Measurements from ENCODE around the gene CAMK2D.

DNA sequence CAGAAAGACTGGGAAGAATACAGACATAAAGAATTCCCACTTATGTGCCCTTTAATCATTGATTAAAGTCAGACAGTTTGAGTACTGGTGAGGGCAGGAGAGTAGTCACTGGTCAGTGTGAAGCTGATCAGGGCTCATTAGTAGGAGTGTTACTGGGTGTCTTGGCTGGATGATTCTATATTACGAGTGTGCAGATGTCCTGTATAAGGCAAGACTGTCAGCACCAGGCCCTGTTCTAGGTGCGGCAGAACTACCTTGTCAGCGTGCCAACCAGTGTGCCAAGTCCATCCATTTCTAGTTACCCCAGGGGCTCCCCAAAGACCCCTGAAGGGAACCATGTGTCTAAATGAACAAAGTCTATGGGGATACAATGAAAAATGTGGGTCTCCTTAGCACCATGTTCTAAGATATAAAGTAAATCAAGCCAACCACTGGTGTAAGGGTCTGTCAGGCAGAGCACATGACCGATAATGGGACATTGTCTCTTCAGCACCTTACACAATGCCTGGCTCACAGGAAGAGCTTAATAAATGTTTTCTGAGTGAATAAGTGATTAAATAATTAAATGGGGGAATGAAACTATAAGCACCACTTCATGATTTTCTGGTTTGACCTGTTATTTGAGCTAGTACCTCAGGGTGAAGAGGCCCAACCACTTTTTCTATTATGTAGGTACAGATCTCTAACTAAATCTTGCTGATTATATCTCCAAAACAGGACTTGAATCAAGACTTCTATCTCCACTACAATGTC is 205.0 kb downstream of the CAMK2D start:
- TF ChIP-seq, protein P1, sequence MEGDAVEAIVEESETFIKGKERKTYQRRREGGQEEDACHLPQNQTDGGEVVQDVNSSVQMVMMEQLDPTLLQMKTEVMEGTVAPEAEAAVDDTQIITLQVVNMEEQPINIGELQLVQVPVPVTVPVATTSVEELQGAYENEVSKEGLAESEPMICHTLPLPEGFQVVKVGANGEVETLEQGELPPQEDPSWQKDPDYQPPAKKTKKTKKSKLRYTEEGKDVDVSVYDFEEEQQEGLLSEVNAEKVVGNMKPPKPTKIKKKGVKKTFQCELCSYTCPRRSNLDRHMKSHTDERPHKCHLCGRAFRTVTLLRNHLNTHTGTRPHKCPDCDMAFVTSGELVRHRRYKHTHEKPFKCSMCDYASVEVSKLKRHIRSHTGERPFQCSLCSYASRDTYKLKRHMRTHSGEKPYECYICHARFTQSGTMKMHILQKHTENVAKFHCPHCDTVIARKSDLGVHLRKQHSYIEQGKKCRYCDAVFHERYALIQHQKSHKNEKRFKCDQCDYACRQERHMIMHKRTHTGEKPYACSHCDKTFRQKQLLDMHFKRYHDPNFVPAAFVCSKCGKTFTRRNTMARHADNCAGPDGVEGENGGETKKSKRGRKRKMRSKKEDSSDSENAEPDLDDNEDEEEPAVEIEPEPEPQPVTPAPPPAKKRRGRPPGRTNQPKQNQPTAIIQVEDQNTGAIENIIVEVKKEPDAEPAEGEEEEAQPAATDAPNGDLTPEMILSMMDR (IDR thresholded peaks at IDR 0.05): no peak
- TF ChIP-seq NFE2L2 (conservative IDR thresholded peaks at IDR 0.05; ENCODE audit: low read length) (no peak), POLR2A (IDR thresholded peaks at IDR 0.05; ENCODE audit: low read length) (no peak), MAFK (IDR thresholded peaks at IDR 0.05; ENCODE audit: partially characterized antibody) (no peak), CBX8 (IDR thresholded peaks at IDR 0.05) (no peak), ZNF302 (CRISPR knock-in tag; IDR thresholded peaks at IDR 0.05) (no peak), CEBPB (IDR thresholded peaks at IDR 0.05) (no peak), NPAS2 (CRISPR knock-in tag; IDR thresholded peaks at IDR 0.05; ENCODE audit: borderline replicate concordance) (no peak), MYC (IDR thresholded peaks at IDR 0.05; ENCODE audit: borderline replicate concordance, low read length) (no peak), ESRRA (IDR thresholded peaks at IDR 0.05; ENCODE audit: borderline replicate concordance, low read length) (no peak), RAD21 (conservative IDR thresholded peaks at IDR 0.05 in 1 of 2, IDR thresholded peaks at IDR 0.05 in 1 of 2) (no peak)
- TF ChIP-seq, protein P2, sequence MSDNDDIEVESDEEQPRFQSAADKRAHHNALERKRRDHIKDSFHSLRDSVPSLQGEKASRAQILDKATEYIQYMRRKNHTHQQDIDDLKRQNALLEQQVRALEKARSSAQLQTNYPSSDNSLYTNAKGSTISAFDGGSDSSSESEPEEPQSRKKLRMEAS (IDR thresholded peaks at IDR 0.05): no peak
- TF ChIP-seq, protein P3, sequence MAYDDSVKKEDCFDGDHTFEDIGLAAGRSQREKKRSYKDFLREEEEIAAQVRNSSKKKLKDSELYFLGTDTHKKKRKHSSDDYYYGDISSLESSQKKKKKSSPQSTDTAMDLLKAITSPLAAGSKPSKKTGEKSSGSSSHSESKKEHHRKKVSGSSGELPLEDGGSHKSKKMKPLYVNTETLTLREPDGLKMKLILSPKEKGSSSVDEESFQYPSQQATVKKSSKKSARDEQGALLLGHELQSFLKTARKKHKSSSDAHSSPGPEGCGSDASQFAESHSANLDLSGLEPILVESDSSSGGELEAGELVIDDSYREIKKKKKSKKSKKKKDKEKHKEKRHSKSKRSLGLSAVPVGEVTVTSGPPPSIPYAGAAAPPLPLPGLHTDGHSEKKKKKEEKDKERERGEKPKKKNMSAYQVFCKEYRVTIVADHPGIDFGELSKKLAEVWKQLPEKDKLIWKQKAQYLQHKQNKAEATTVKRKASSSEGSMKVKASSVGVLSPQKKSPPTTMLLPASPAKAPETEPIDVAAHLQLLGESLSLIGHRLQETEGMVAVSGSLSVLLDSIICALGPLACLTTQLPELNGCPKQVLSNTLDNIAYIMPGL (CRISPR knock-in tag; IDR thresholded peaks at IDR 0.05; ENCODE audit: borderline replicate concordance): no peak

Measured in A549 (cell line).